ENCODE results near the gene SH3D21. TPM values are rescaled to one million over a fixed set of nuclear protein-coding genes. Genes with fewer than 3 reads are reported as not detected.

The SH3D21 gene
- 10 to 100 TPM; 14.7 to 15.5 TPM for total RNA-seq
- polyA plus RNA-seq (2013, experiment 1 of 2): 11.3 TPM
- polyA plus RNA-seq (2013, experiment 2 of 2): 12.9 TPM
- long read RNA-seq, experiment 1, partial matches to known transcripts: 0 of 1 reads
- long read RNA-seq, experiment 1, other reads (novel, unspliced or antisense): 1 of 1 reads
- long read RNA-seq, experiment 2, partial matches to known transcripts: 1 of 6 reads
- long read RNA-seq, experiment 2, other reads (novel, unspliced or antisense): 3 of 6 reads
- long read RNA-seq, experiment 3, partial matches to known transcripts: 1 of 13 reads
- long read RNA-seq, experiment 3, other reads (novel, unspliced or antisense): 9 of 13 reads
- long read RNA-seq, experiment 4, partial matches to known transcripts: 0 of 2 reads
- long read RNA-seq, experiment 4, other reads (novel, unspliced or antisense): 2 of 2 reads

- Histone ChIP-seq H3K9ac (ENCODE audit: extremely low read depth, low read length, poor library complexity, severe bottlenecking) (peak within 1 kb of the TSS; percentile 41), H3K4me3 (ENCODE audit: low read length) (peak within 1 kb of the TSS; percentile 89), H3K9me3 (ENCODE audit: control insufficient read depth, low read length) (no peaks in the 10 kb centered on the region), H3K27ac (ENCODE audit: low read depth, low read length) (no peak within 1 kb of the TSS), H3K27me3 (ENCODE audit: control insufficient read depth, insufficient read depth, low read length, poor library complexity, severe bottlenecking) (no peaks in the 10 kb centered on the region), H3K4me1 (ENCODE audit: control insufficient read depth, insufficient read depth, low read length) (peaks cover 19% of the 10 kb centered on the region), H3K36me3 (ENCODE audit: control insufficient read depth, insufficient read depth, low read length) (peaks cover 39% of the 10 kb centered on the region)
- Mint-ChIP-seq H3K27ac (peak within 1 kb of the TSS; percentile 87), H3K4me1 (peaks cover 16% of the 10 kb centered on the region), H3K27me3 (ENCODE audit: insufficient read depth) (peaks cover 2% of the 10 kb centered on the region), H3K36me3 (ENCODE audit: low read depth) (peaks cover 50% of the 10 kb centered on the region), H3K4me3 (peak within 1 kb of the TSS; percentile 71), H3K9me3 (no peaks in the 10 kb centered on the region)
- peak; percentile 42 for TF ChIP-seq CTCF (conservative IDR thresholded peaks at IDR 0.05)
- DNase-seq: peak; percentile 93
- WGBS, 2 experiments (ENCODE audit: insufficient coverage in 1 of 2, insufficient read length in 1 of 2): 0 to 2% methylated on average over 14 to 65 of the region's 65 CpGs
Observed at GRCh38 chr1:36306210-36306901, at the start of gene SH3D21. TSS of gene SH3D21 (plus strand) at chr1:36306368. CDS start at chr1:36306421, 53 bp downstream.

- Mint-ChIP-seq H3K27me3 (ENCODE audit: insufficient read depth) (no peaks in the 10 kb centered on the region), H3K9me3 (no peaks in the 10 kb centered on the region), H3K4me1 (peaks cover 3% of the 10 kb centered on the region), H3K4me3 (no peak overlapping the region), H3K27ac (peak overlapping the region; percentile 17), H3K36me3 (ENCODE audit: low read depth) (peaks cover 42% of the 10 kb centered on the region)
- TF ChIP-seq CTCF (conservative IDR thresholded peaks at IDR 0.05): no peak
- H3K9ac ChIP-seq (ENCODE audit: extremely low read depth, low read length, poor library complexity, severe bottlenecking): no peak overlapping the region
- H3K27me3 ChIP-seq (ENCODE audit: control insufficient read depth, insufficient read depth, low read length, poor library complexity, severe bottlenecking): no peaks in the 10 kb centered on the region
- no peak overlapping the region for H3K27ac ChIP-seq (ENCODE audit: low read depth, low read length)
- WGBS, 2 experiments (ENCODE audit: insufficient coverage in 1 of 2, insufficient read length in 1 of 2): 72 to 84% methylated on average over 11 to 15 of the region's 15 CpGs
- no peak overlapping the region for H3K4me3 ChIP-seq (ENCODE audit: low read length)
- DNase-seq: no peak
- no peaks in the 10 kb centered on the region for H3K9me3 ChIP-seq (ENCODE audit: control insufficient read depth, low read length)
- peaks cover 52% of the 10 kb centered on the region for H3K36me3 ChIP-seq (ENCODE audit: control insufficient read depth, insufficient read depth, low read length)
- H3K4me1 ChIP-seq (ENCODE audit: control insufficient read depth, insufficient read depth, low read length): no peaks in the 10 kb centered on the region
Observed at GRCh38 chr1:36256558-36257374, 49.4 kb upstream of the SH3D21 start.

GRCh38 chr1:36257375-36257767 lies 48.8 kb upstream of the SH3D21 start:
- no peak for TF ChIP-seq CTCF (conservative IDR thresholded peaks at IDR 0.05)
- H3K9me3 ChIP-seq (ENCODE audit: control insufficient read depth, low read length): no peaks in the 10 kb centered on the region
- no peak overlapping the region for H3K4me3 Mint-ChIP-seq
- peaks cover 58% of the 10 kb centered on the region for H3K36me3 ChIP-seq (ENCODE audit: control insufficient read depth, insufficient read depth, low read length)
- H3K36me3 Mint-ChIP-seq (ENCODE audit: low read depth): peaks cover 44% of the 10 kb centered on the region
- H3K27me3 Mint-ChIP-seq (ENCODE audit: insufficient read depth): no peaks in the 10 kb centered on the region
- no peak overlapping the region for H3K4me3 ChIP-seq (ENCODE audit: low read length)
- H3K4me1 Mint-ChIP-seq: peaks cover 2% of the 10 kb centered on the region
- H3K9ac ChIP-seq (ENCODE audit: extremely low read depth, low read length, poor library complexity, severe bottlenecking): no peak overlapping the region
- H3K27ac ChIP-seq (ENCODE audit: low read depth, low read length): no peak overlapping the region
- peak; percentile 57 for DNase-seq
- peak overlapping the region; percentile 2 for H3K27ac Mint-ChIP-seq
- no peaks in the 10 kb centered on the region for H3K27me3 ChIP-seq (ENCODE audit: control insufficient read depth, insufficient read depth, low read length, poor library complexity, severe bottlenecking)
- no peaks in the 10 kb centered on the region for H3K9me3 Mint-ChIP-seq
- H3K4me1 ChIP-seq (ENCODE audit: control insufficient read depth, insufficient read depth, low read length): no peaks in the 10 kb centered on the region
- WGBS, 2 experiments (ENCODE audit: insufficient coverage in 1 of 2, insufficient read length in 1 of 2): 90 to 97% methylated on average over 2 of the region's 2 CpGs
